K562 (cell line): ENCODE measurements around the gene YAF2. TPM values are rescaled to one million over a fixed set of nuclear protein-coding genes. Genes with fewer than 3 reads are reported as not detected.

Experiments
- ATAC-seq: fragments of 200-7000 bp; cut with Tn5 transposase; 3 replicates; pipeline ENCODE4 v1.9.1; 2020; ENCODE audit warnings: moderate library complexity
- BruUV-seq: library from RNA; stranded (reverse); fragments of 400-500 nt; replicated peaks from 2 replicates; lab custom pipeline; 2021; lab: Mats Ljungman, UMichigan
- CTCF ChIA-PET: fragments of 300-600 bp; formaldehyde crosslinking; extraction: SDS; loops from one replicate; lab custom pipeline; 2021; ENCODE audit warnings: low intra/inter-chr PET ratio; lab: Yijun Ruan, JAX
- POLR2A ChIA-PET: fragments of 300-600, 350-650 bp; sonication (Branson Sonifier 250); formaldehyde crosslinking; extraction: SDS; loops from one replicate; lab custom pipeline; 2021; ENCODE audit warnings: antibody characterized with exemption, inconsistent platforms; lab: Yijun Ruan, JAX
- DNase-seq, 4 experiments: peaks; one replicate each; pipeline versions ENCODE4 v3.0.0 to v3.0.0-alpha.2; 2011 to 2018; ENCODE audit warnings: low spot score in 3 of 4, mixed read lengths in 3 of 4; ENCODE audit errors: extremely low read depth in 1 of 4
- FAIRE-seq: peaks from 2 replicates; lab custom pipeline; 2011; peaks lifted over from hg19 to GRCh38; lab: Jason Lieb, UNC
- H2AFZ ChIP-seq: 2 replicates; pipeline ENCODE4 v1.6.0; 2011; ENCODE audit warnings: low read depth, low read length, control low read depth, inconsistent platforms
- H3K27ac ChIP-seq: fragments of 200-600 bp; 3 replicates; pipeline ENCODE4 v1.8.0; 2011; ENCODE audit warnings: low read depth, mild to moderate bottlenecking, control low read depth, inconsistent platforms, low read length, moderate library complexity, mixed read lengths; ENCODE audit errors: extremely low read depth
- H3K27me3 ChIP-seq, 2 experiments: fragments of 300-600 bp in 1 of 2; 2 replicates in 1 of 2; 3 replicates in 1 of 2; pipeline versions ENCODE4 v1.6.0 to v1.8.0; 2011; ENCODE audit warnings: inconsistent platforms in 2 of 2, low read length in 2 of 2, mild to moderate bottlenecking in 1 of 2, mixed read lengths in 1 of 2, moderate library complexity in 1 of 2; ENCODE audit not compliant: control insufficient read depth in 2 of 2, insufficient read depth in 2 of 2
- H3K36me3 ChIP-seq: fragments of 300-600 bp; 3 replicates; pipeline ENCODE4 v1.8.0; 2011; ENCODE audit warnings: mild to moderate bottlenecking, low read length, inconsistent platforms; ENCODE audit not compliant: control insufficient read depth, insufficient read depth
- H3K4me1 ChIP-seq, 2 experiments: fragments of 200-600 bp in 1 of 2; replicated peaks in 1 of 2; 2 replicates in 1 of 2; 3 replicates in 1 of 2; pipeline versions ENCODE4 v1.5.1 to v1.8.0; 2011; ENCODE audit warnings: inconsistent platforms in 2 of 2, low read length in 2 of 2, mild to moderate bottlenecking in 1 of 2, mixed read lengths in 1 of 2, moderate library complexity in 1 of 2; ENCODE audit not compliant: control insufficient read depth in 2 of 2, insufficient read depth in 2 of 2
- H3K4me2 ChIP-seq: 2 replicates; pipeline ENCODE4 v1.6.1; 2011; ENCODE audit warnings: low read length, control low read depth, inconsistent platforms, mixed read lengths; ENCODE audit not compliant: insufficient read depth
- H3K4me3 ChIP-seq: fragments of 200-600 bp; sonication (generic), shearing (Covaris generic); 2 replicates; pipeline ENCODE4 v1.5.1; 2016; ENCODE audit warnings: control low read depth, inconsistent platforms
- H3K79me2 ChIP-seq: fragments of 200-600 bp; 3 replicates; pipeline ENCODE4 v1.8.0; 2011; ENCODE audit warnings: low read length, inconsistent platforms; ENCODE audit not compliant: control insufficient read depth, insufficient read depth
- H3K9ac ChIP-seq, 2 experiments: 2 replicates each; pipeline versions ENCODE4 v1.6.0 to v1.6.1; 2011; ENCODE audit warnings: low read depth in 2 of 2, low read length in 2 of 2, control low read depth in 1 of 2, inconsistent platforms in 1 of 2, mild to moderate bottlenecking in 1 of 2, mixed read lengths in 1 of 2; ENCODE audit not compliant: insufficient read depth in 1 of 2
- H3K9me1 ChIP-seq: one replicate; pipeline ENCODE4 v1.6.0; 2011; ENCODE audit warnings: inconsistent platforms, mild to moderate bottlenecking, low read length, moderate library complexity; ENCODE audit not compliant: control insufficient read depth, insufficient read depth
- H3K9me3 ChIP-seq: replicated peaks from 2 replicates; pipeline ENCODE4 v1.5.1; 2011; ENCODE audit warnings: low read depth, low read length, inconsistent platforms; ENCODE audit not compliant: control insufficient read depth, insufficient read depth
- H4K20me1 ChIP-seq: replicated peaks from 2 replicates; pipeline ENCODE4 v1.6.1; 2011; ENCODE audit warnings: low read length, inconsistent platforms, mixed read lengths; ENCODE audit not compliant: control insufficient read depth, insufficient read depth
- CEBPB ChIP-seq: fragments of 450-650 bp; IDR thresholded peaks from 2 replicates; pipeline ENCODE4 v1.6.1; 2016; ENCODE audit warnings: missing genetic modification characterization, missing compliant biosample characterization
- ESRRB ChIP-seq: fragments of 250-450 bp; sonication (Bioruptor Pico); IDR thresholded peaks from 2 replicates; pipeline ENCODE4 v1.5.0; 2020; ENCODE audit warnings: mild to moderate bottlenecking, moderate library complexity, borderline replicate concordance
- GABPA ChIP-seq: fragments of 200-800 bp; sonication (Bioruptor generic); conservative IDR thresholded peaks from 2 replicates; pipeline ENCODE4 v1.6.1; 2016; ENCODE audit warnings: low read depth, missing genetic modification characterization, missing compliant biosample characterization
- NR0B1 ChIP-seq: fragments of 450-650 bp; IDR thresholded peaks from one replicate; pipeline ENCODE4 v1.6.1; 2018; ENCODE audit warnings: mild to moderate bottlenecking, moderate library complexity; ENCODE audit not compliant: partially characterized antibody
- SETDB1 ChIP-seq: IDR thresholded peaks from one replicate; pipeline ENCODE4 v1.6.1; 2012; ENCODE audit warnings: low read length, control low read depth, inconsistent platforms
- ZKSCAN8 ChIP-seq: fragments of 200-800 bp; sonication (Bioruptor generic); IDR thresholded peaks from 2 replicates; pipeline ENCODE4 v1.6.1; 2016; ENCODE audit warnings: missing genetic modification characterization, missing compliant biosample characterization
- ZNF224 ChIP-seq: sonication (generic); formaldehyde crosslinking; IDR thresholded peaks from 2 replicates; pipeline ENCODE4 v1.8.0; 2022; ENCODE audit warnings: mild to moderate bottlenecking, missing genetic modification reagents
- ZNF511 ChIP-seq: sonication (generic); formaldehyde crosslinking; IDR thresholded peaks from 2 replicates; pipeline ENCODE4 v1.8.0; 2022; ENCODE audit warnings: mild to moderate bottlenecking, missing genetic modification reagents
- ZNF77 ChIP-seq: fragments of 250-450 bp; sonication (Bioruptor Pico); IDR thresholded peaks from 2 replicates; pipeline ENCODE4 v1.5.0; 2020
- WGBS: fragments of 100-300 bp; shearing (Covaris generic); methylation state at CpG from one replicate; pipeline ENCODE4 v1.1.6; 2016; ENCODE audit warnings: low coverage, mixed read lengths; ENCODE audit not compliant: insufficient coverage; ENCODE audit errors: missing lambda C conversion rate; 5-methylcytosine and 5-hydroxymethylcytosine counted together
- in situ Hi-C: fragments of 300-500 bp; cut with MboI; formaldehyde crosslinking; loops from 4 replicates; pipeline ENCODE4 v1.15.0; 2018; ENCODE audit warnings: inconsistent platforms, mixed read lengths
- intact Hi-C: fragments of 100-400 bp; cut with micrococcal nuclease; formaldehyde crosslinking; loops from 2 replicates; pipeline ENCODE4 v1.14.2; 2022
- polyA plus RNA-seq, 8 experiments: library from polyadenylated mRNA; depleted of rRNA in 4 of 8; stranded (reverse) in 5 of 8; unstranded in 3 of 8; fragments of >200 nt; fragmentation: Nextera tagmentation in 2 of 8; fragmentation: Illumina TruSeq in 1 of 8; extraction: Ambion mirVana in 2 of 8; extraction: Trizol in 1 of 8; gene quantifications; 2 replicates each; pipeline versions ENCODE4 v1.2.1 to v1.2.3, GENCODE V29; 2011 to 2014; ENCODE audit warnings: inconsistent platforms in 1 of 8, missing spikeins in 1 of 8
- total RNA-seq, 7 experiments: library from RNA; depleted of rRNA in 6 of 7; stranded (reverse); fragments of >200 nt in 6 of 7; fragmentation: Illumina TruSeq in 2 of 7; extraction: Trizol in 2 of 7; gene quantifications; 2 replicates each; pipeline versions ENCODE4 v1.2.1 to v1.2.3, GENCODE V29; 2011 to 2021; ENCODE audit warnings: low replicate concordance in 1 of 7

Gene YAF2
- total and polyA plus RNA-seq, 9 of the 15 experiments (the other 6 are each of a cell fraction or from before 2014, with no cell fraction given) = 10.6 to 26.4 (median 21.3) TPM

GRCh38 chr12:42178101-42178500 lies 59.9 kb downstream of the YAF2 start:
- BruUV-seq = no TSS peak
- POLR2A ChIA-PET = interaction anchor here (1.0 kb wide), 1 partner anchor 12 kb away, joined by 3 read pairs; no protein-coding TSS in a partner anchor

More at GRCh38 chr12:42178101-42178500, 59.9 kb downstream of the YAF2 start:
- no peak overlapping the region for H3K27ac ChIP-seq
- H3K36me3 ChIP-seq = peaks cover 3% of the 10 kb centered on the region; the same call in 1 of the 3 replicates
- FAIRE-seq (no peak), DNase-seq (no peak), ATAC-seq (no peak)
- H3K9ac ChIP-seq = no peak overlapping the region
- TF ChIP-seq SETDB1 = no peak
- TF ChIP-seq GABPA (tag) = no peak
- no peak for TF ChIP-seq CEBPB (tag)
- TF ChIP-seq NR0B1 = no peak
- TF ChIP-seq ZNF224 (CRISPR knock-in tag) = no peak
- TF ChIP-seq ZNF77 (CRISPR knock-in tag) = no peak
- no peak for TF ChIP-seq ZNF511
- TF ChIP-seq ESRRB (CRISPR knock-in tag) = no peak
- no peak for TF ChIP-seq ZKSCAN8 (CRISPR knock-in tag)
- H3K4me2 ChIP-seq = no peak overlapping the region
- no peak overlapping the region for H3K4me3 ChIP-seq
- CTCF ChIA-PET = no interaction called here
- no peaks in the 10 kb centered on the region for H3K9me1 ChIP-seq
- 91% methylated on average over 2 of the region's 2 CpGs for WGBS
- no peaks in the 10 kb centered on the region for H3K79me2 ChIP-seq
- in situ Hi-C loops (no loop called here), intact Hi-C loops (no loop called here)
- H3K4me1 ChIP-seq = 0 out of 5 replicates have a peak, but pooled peaks cover 0 to 3% of the 10 kb centered on the region in 2 experiments
- no peaks in the 10 kb centered on the region for H3K27me3 ChIP-seq
- H4K20me1 ChIP-seq = no peaks in the 10 kb centered on the region
- no peak overlapping the region for H2AFZ ChIP-seq
- no peaks in the 10 kb centered on the region for H3K9me3 ChIP-seq
